NCI-H460 (cell line): ENCODE data around the gene MAP3K2. TPM values are rescaled to one million over a fixed set of nuclear protein-coding genes. Genes with fewer than 3 reads are reported as not detected.

Source experiments
- DNase-seq: peaks from one replicate; pipeline ENCODE4 v3.0.0-alpha.2; 2016; ENCODE audit warnings: low read depth; ENCODE audit errors: extremely low read depth
- total RNA-seq: library from RNA; depleted of rRNA; stranded (reverse); fragments of >200 nt; shearing (Covaris generic); gene quantifications from 2 replicates; pipeline ENCODE4 v1.2.3, GENCODE V29; 2014

MAP3K2 gene
- total RNA-seq, 1 experiment from 2014 or later: 39.9 TPM

DNA sequence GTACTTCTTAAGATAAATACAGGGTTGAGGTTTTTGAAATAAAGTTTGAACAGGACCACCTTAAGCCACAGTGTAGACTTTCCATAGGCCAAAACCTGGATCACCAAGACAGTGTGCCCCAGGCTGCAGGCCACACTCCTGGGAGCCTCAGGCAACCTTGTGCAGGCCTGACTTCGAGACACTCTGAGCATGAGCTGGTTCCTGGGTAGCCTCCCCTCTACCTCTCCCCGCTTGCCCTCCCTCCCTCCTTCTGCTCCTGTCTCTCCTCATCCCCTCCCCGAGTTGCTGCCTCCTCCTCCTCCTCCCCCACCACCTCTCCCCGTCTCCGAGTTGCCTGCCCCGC lies 19.9 kb upstream of the MAP3K2 start:
- no peak for DNase-seq

DNA sequence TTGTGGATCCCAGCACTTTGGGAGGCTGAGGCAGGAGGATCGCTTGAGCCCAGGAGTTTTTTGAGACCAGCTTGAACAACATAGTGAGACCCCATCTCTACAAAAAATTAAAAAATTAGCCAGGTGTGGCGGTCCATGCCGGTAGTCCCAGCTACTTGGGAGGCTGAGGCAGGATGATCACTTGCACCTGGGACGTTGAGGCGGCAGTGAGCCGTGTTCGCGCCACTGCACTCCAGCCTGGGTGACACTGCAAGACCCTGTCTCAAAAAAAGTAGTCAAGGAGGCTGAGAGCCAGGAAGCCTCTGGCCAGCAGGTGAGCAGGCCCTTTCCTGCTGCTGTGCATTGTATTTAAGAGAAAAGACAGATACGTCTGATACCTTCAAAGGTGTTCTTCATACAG lies 19.3 kb upstream of the MAP3K2 start:
- no peak for DNase-seq

DNA sequence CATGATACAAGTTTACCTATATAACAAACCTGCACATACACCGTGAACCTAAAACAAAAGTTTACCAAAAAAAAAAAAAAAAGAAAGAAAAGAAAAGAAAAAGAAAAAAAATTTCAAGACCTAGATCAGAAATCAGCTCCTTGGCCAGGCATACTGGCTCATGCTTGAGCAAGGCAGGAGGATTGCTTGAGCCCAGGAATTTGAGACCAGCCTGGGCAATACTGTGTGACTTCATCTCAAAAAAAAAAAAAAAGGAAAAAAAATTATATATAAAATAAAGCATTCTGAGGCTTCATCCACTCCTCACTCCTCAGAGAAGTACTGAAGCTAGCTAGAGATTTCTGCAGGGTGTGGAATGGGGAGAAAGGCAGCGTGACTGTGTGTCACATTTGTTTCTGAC lies 18.7 kb upstream of the MAP3K2 start:
- DNase-seq: no peak

DNA sequence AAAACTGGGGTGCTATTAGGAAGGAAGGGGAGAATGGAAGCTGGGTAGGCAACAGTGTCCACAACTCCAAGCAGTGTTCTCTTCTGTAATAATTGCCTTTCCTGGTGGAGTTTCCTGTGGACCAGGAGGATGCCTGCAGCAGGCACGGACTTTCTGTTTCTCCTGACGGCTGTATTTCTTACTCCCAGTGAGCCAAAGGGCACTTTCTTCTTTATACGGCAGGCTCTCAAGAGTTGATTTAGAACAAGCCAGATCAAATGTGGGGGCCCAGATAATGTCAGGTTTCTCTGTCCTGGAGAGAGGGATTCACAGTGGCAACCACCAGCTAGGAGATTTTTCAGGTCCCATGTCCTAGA lies 17.5 kb upstream of the MAP3K2 start:
- no peak for DNase-seq

DNA sequence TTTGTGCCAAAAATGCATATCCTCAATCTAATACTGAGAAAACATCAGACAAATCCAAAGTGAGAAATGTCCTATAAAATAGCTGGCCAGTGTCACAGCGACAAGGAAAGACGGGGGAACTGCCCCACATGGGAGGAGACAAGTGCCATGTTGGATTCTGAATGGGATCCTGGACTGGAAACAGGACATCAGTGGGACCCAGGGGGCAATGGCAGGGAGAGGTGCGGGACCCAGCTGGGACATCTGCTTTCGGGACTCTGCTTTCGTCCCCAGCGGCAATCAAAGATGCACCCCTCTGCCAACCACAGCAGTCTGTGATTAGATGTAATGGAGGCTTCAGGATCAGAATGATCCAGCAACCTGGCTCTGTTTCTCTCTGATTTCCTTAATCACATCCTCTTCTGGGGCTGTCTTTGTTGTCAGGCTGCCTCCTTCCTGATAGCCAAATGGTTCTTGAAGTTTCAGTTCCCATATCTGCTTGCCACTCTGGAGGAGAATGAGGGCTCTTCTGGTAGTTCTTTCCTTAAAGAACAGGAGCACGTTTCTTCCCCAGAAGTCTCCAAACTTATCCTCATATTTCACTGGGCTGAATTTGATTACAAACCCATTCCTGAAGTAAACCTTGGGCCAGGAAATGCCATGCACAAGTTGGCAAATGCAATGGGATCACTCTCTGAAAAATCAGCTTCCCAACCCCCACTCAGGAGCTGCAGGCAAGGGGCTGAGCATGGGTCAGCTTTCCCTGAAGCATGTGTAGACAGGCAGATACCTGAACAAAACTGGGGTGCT lies 16.9 kb upstream of the MAP3K2 start:
- no peak for DNase-seq

DNA sequence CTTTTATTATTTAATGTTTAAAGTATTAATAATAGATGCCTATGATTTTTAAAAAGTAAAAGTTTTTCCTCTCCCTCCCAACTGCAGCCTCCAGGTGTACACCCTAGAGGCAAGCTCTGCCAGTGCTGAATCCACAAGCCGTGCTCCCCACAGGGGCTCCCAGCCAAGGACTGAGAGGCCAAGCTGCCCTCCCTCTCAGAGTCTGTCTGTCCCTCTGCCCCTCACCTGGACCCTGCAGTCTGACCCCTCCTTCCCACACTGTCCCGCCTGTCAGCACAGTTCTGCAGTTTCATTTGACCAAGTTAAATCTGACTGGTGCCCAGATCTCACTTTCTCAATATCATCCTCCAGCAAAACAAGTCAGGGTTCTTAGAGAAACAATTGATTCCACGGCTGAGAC lies 15.7 kb upstream of the MAP3K2 start:
- no peak for DNase-seq

DNA sequence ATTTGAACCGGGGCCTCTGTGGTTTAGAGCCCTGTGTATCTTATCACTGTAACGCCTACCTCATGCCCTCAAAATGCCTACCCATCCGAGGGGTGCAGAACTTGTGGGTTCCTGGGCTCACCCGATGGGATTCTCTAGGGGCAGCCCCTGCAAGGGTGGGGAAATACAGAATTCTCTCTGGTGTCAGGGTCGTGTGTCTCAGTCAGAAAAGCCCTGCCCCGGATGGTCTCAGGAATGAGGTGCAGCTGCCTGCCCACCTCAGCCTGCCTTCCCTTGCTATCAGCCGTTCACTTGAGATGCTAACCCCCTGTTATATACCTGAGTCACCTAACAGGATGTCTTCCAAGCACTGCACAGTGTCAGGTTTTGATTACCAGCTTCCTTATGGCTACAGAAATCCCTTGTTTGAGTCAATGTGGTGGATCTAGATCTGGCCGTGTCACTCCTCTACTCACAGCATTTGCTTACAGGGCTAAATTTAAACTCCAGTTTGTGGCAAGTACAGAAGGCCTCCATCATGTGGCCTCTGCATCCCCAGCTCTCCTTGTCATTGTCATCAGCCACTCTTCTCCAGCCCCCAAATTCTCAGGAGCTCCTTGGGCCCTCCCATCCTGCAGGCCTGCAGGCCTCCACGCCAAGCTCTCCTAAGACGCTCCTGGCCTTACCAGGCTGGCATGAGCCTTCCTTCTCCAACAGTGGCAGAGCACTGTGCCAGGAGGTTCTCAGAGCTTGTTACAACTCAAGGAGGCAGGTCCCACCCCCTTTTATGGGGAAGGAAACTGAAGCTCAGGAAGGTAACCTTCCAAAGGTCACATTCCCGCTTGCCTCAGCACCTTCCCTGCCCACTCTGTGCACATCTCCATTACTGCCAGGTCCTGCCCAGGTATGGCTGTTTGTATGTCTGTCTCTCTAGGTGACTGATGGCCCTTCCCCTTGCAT lies 14.3 kb upstream of the MAP3K2 start:
- no peak for DNase-seq

DNA sequence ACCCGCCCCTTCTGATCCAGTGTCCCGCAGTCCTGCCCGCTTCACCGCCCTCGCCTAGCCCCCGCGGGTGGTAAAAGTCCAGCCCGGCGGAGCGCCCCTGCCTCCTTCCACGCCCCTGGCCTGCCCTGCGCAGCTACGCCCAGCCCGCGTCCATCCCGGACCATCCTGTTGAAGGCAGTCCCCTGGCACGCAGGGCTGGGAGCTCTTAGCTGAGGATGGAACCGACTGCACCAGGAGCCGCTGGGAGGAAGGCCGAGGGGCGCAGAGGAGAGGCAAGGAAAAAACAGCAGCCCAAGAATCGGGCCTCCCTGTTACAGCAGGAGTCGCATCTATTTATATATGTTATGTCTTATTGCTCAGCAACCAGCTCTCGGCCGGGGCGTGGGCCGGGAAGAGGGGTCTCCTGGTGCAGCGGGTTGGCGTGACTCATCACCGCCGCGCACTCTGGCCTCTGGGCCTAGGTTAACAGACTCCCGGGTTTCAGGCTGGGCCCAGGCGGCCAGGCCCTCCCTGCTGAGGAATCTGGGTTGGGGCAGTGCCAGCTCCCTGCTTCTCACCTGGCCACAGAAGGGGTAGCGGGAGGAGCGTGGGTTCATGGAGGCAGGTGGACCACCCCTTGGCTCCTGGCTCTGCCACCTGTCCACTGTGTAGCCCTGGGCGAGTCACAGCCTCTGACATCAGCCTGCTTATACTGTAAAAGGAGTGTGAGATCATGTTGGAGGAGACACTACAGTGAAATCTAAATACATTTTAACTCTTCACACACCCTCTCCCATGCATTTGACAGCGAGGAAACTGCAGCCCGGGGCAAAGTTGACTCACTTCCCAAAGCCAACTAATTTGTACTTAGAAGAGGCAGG lies 13.4 kb upstream of the MAP3K2 start:
- DNase-seq: no peak

DNA sequence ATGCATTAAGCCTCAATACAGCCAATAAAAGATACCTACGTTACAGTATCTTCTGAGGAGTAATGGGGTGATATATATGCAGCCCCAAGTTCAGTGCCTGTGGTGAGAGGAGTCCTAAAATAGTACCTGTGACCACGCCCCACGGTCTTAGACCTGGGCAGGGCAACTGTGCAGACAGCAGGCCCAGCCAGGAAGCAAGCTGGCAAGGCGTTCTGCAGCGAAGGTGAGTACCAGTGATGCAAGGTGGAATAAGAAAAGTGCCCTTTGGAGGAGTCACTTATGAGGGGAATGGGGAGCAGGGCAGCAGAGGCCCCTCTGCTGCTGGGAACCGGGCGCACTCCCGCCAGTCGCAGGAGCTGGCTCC lies 12.7 kb upstream of the MAP3K2 start:
- DNase-seq: no peak

DNA sequence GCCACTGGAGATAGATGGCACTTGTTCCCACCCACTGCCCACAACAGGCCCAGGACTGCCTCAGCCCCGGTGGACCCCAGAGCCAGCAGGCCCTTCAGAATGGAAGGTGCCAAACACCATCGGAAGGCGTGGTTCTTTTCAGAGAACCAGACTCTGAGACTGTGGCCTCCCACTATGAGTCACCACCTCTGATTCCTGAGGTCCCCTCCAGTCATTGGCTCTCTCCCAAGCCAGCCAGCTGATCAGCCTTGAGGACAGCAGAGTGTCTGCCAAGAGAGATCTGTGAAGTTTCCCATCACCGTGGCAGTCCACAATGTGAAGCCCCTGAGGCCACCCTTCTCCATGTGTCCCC lies 10.4 kb upstream of the MAP3K2 start:
- DNase-seq: peak; percentile 73

DNA sequence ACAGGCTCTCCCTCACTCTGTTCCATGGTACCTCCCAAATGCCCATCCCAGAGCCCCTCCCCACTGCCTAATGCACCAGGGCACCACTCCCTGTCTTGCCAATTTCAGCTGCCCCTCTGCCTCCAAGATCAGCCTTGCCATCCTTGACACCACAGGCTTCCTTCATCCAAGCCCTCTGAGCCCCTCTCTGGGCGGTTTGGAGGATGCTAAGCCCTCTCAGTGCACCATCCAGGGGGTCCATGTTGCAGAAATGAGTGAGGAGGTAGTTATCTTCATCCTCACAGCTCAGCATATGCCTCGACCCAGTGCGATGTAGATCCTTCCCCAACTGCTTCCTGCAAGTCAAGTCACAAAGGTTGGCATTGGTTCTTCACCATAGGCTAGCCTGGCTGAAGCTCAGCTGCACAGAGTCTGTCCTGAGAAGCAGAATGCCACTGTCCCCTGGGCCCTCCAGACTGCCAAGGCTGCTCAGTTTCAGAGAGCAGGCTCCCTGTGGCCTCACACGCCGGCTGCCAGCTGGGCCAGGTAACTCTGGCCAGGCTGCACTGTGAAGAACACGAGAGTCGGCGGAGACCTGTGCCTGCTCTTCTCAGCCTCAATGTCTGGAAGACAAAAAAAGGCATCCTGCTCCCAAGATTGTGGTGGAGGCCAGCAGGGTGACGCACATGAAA lies 9.9 kb upstream of the MAP3K2 start:
- no peak for DNase-seq

DNA sequence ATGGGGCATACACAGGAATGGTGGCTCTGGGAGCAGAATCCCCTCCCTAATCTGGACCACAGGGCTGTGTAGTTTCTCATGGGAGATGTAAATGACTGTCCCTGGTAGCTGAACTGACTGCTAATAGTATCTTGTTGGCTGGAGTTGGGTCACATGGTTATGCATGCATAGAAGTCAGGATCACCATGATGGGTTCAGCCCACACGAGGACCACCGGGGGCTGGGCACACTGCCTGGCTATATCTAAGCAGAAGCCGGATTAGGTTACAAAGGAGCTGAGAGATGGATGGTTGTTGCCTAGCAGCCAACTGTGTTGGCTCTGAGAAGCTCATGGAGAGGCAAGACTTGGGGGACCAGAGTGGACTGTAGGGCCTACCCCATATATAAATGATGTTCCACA lies 6.7 kb upstream of the MAP3K2 start:
- DNase-seq: no peak

DNA sequence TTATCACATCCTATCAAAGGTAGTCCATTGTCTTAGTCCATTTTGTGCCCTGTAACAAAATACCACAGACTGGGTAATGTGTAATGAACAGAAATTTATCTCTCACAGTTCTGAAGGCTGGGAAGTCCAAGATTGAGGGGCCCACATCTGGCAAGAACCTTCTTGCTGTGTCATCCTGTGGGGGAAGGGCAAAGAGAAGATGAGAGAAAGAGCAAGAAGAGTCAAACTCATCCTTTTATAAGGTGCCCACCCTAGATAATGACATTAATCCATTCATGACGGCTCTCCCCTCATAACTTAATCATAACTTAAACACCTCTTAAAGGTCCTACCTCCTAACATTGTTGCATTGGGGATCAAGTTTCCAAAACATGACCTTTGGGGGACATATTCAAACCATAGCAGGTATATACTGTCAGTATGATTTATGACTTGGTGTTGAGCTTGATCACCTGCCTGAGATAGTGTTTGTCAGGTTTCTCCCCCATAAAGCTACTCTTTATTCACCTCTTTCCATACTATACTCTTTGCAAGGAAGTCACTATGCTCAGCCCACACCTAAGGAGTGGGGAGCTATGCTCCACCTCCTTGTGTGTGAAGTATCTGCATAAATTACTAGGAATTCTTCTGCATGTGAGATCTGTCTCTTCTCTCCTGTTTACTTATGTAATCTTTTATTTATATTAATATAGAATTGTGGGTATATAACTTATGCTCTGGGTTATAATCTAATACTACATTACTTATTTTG lies 5.2 kb upstream of the MAP3K2 start:
- DNase-seq: no peak

DNA sequence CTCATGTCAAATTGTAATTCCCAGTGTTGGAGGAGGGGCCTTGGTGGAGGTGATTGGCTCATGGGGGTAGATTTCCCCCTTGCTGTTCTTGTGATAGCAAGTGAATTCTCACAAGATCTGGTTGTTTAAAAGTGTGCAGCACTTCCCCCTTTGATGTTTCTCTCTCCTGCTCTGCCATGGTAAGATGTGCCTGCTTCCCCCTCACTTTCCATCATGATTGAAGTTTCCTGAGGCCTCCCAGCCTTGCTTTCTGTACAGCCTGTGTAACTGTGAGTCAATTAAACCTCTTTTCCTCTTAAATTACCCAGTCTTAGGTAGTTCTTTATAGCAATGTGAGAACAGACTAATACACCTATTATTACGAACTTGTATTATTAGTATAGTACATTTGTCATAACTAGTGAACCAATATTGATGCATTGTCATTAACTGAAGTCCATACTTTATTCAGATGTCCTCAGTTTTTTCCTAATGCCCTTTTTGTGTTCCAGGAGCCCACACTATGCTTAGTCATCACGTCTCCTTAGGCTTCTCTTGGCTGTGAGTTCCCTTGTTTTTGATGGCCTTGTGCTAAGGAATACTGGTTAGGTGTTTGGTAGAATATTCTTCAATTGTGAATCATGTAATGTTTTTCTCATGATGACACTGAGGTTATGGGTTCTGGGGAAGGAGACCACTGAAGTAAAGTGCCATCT lies 4.5 kb upstream of the MAP3K2 start:
- DNase-seq: no peak

DNA sequence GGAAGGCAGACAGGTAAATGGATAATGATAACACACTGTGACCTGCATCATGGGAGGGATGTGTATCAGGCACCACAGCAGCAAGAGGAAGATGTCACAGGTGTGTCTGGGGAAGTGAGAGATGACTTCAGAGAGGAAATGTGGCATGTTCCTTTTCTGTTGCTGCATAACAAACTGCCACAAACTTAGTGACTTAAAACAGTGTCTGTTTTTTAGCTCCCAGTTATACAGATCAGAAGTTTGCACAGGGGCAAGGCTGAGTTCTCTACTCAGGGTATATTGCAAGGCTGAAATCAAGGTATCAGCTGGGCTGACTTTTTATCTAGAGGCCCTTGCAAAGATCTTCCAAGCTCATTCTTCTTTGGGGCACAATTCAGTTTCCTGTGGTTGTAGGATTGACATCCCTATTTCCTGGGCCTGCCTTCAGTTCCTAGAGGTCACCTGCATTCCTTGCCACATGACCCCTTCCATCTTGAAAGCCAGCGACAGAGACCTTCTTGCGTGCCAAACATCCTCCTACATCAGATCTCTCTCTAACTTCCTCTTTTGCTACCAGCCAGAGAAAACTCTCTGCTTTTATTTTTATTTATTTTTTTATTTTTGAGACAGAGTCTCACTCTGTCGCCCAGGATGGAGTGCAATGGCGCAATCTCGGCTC lies 2.1 kb upstream of the MAP3K2 start:
- DNase-seq: no peak

DNA sequence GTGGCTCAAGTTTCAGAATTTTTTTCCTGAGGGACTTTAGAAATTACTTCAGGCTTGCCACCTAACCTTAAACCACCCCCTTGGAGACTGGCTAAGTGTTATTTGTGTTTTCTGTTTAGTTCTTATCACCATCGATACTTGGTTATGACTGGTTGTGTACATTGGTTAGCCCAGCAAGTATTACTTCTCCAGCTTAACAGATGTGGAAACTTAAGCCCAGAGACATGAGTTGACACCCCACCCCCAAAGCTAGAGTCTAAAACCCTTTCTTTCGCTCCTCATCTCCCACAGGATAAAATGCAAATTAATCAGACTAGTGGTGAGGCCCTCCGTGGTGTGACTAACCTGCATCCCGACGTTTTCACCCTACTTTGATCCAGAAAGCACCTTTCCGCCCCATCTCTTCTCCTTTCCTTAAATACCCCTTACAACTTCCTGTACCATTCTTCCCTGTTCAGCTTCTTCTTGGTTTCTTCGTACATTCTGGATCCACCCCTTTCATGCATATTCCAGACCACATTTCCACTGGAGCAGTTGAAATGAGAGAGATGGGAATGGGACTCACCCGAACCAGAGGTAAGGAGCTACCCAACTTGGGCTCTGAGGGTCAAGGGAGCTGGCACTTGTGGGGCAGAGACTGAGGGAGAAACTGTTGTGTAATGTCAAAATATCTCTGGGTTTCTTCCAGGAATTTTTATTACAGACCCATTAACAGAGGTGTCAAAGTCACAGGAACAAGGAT lies 819 bp upstream of the MAP3K2 start:
- no peak for DNase-seq

DNA sequence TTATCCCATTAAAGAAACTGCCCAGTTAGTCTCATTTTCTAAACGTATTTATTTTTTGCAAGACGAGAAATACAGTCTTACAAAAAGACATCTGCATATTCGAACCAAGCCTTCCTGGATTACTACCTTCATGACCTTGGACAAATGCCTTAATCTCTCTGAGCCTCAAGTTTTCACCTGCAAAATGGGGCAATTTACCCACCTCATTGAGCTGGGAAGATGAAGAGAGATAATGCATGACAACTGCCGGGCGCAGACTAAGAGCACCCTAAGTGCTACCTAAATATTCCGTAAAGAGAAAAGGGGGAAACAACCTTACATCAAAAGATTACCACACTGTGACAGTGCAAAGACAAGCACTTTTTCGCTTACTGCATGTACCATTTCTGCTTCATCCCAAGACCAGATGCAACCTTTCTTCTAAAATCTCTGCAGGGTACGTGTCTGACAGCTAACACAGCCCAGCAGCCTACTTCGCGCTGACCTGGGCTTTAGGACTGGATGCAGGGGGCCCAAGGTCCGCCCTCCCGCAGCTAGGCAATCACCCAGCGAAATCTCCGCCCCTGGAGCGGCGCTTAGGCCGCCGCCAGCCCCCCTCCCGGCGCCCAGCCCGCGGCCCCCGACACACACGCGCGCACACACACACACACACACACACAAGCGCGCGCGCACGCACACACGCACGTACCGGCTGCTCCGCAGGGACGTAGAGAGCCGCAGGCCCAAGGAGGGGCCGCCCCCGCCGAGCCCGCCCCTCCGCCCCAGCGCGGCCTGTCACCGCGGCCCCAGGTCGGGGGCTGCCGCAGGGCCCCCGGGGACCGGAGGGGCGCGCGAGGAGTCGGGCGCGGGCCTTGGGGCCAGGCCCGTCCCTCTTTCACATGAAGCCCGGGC lies 766 bp downstream of the MAP3K2 start:
- peak; percentile 68 for DNase-seq
